GOT3 (cell line): ENCODE results near the gene PPP1R13B.

Experiments used
- DNase-seq: peaks from one replicate; lab custom pipeline; 2025; ENCODE audit warnings: mixed read lengths; lab: John Stamatoyannopoulos, UW

Gene PPP1R13B

DNA sequence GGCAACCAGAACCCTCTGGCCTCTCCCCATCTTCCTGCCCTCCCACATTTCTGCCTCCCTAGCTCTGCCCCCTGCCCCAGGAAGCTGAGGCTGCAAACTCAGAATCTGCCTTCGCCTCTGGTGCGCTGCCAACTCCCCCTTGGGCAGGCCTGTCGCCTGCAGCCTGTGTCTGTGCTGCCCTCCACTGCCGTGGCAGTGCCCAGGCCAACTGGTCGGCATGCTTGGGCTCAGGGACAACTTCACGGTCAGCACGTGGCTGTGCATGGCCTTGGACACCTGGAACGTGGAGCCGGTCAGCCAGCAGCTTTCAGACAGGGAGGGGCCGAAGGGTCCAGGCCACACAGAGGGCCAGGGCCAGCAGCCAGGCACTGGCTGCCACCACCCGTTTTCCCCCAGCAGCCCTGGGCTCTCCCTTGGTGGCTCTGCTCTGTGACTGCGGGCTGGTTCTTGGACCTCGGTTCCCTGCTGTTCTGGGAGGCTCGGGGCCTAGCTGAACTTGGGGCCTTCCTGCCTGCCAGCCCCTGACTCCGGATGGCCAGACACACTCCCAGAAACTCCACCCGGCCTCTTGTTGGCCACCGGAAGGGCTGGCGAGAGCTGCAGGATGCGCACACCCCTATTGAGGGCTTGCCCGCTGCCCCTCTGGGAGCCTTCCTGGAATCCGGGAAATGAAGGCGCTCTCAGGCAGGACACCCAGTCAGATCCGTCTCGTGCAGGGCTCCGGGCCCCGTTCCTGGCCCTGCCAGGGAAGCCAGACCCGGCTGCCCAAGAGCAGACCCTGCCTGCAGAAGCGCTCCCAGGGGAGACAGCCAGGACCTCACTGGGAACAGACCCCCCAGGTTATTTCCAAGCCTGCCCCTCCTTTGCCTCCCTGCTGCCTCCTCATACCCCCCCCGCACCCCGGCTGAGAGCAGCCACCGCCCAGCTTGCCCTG is 34.2 kb upstream of the PPP1R13B start:
- no peak for DNase-seq

GRCh38 chr14:103880348-103881267 is 33.2 kb upstream of the PPP1R13B start:
- DNase-seq: no peak

GRCh38 chr14:103879570-103880347 is 32.4 kb upstream of the PPP1R13B start:
- no peak for DNase-seq

GRCh38 chr14:103879118-103879569 is 31.8 kb upstream of the PPP1R13B start:
- DNase-seq: no peak

DNA sequence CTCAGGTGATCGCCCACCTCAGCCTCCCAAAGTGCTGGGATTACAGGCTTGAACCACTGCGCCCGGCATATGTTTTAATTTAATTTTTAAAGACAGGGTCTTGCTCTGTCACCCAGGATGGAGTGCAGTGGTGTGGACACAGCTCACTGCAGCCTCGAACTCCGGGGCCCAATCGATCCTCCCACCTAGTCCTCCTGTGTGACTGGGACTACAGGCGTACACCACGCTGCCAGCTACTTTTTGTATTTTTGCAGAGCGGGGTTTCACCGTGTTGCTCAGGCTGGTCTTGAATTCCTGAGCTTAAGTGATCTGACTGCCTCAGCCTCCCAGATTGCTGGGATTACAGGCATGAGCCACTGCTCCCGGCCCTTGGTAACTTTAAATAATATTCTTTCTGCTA is 30.8 kb upstream of the PPP1R13B start:
- no peak for DNase-seq

- DNase-seq: no peak
Measured at GRCh38 chr14:103875010-103875409, 27.6 kb upstream of the PPP1R13B start.

GRCh38 chr14:103872481-103873113 is 25.2 kb upstream of the PPP1R13B start:
- no peak for DNase-seq

GRCh38 chr14:103871596-103872480 is 24.5 kb upstream of the PPP1R13B start:
- DNase-seq: no peak

DNA sequence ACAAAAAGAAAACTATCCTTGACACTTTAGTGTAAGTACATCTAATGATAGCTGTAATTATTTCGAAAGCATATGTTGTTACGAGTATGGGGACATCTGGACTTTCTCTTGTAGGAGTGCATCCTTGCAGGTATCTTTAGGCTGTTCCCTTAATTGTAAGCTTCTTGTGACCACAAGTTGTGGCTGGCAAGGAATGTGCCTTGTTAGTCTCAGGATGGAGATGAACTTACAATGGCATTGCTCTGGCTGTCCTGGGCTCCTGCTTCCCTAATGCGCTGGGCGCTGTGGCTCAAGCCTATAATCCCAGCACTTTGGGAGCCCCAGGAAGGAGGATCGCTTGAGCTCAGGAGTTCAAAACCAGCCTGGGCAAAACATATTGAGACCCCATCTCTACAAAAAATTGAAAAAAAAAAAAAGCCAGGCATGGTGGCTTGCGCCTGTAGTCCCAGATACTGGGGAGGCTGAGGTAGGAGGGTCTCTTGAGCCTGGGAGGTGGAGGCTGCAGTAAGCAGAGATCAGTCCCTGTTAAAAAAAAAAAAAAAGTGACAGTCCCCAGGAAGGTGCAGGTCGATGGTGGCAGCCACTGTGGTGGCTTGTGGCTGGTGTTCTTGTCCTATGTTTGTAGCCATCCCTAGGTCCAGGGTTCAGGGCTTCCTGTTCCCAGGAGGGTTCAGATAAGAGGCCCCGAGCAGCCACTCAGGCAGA is 23.7 kb upstream of the PPP1R13B start:
- DNase-seq: no peak

- no peak for DNase-seq
Measured at GRCh38 chr14:103870144-103870876, 22.9 kb upstream of the PPP1R13B start.

DNA sequence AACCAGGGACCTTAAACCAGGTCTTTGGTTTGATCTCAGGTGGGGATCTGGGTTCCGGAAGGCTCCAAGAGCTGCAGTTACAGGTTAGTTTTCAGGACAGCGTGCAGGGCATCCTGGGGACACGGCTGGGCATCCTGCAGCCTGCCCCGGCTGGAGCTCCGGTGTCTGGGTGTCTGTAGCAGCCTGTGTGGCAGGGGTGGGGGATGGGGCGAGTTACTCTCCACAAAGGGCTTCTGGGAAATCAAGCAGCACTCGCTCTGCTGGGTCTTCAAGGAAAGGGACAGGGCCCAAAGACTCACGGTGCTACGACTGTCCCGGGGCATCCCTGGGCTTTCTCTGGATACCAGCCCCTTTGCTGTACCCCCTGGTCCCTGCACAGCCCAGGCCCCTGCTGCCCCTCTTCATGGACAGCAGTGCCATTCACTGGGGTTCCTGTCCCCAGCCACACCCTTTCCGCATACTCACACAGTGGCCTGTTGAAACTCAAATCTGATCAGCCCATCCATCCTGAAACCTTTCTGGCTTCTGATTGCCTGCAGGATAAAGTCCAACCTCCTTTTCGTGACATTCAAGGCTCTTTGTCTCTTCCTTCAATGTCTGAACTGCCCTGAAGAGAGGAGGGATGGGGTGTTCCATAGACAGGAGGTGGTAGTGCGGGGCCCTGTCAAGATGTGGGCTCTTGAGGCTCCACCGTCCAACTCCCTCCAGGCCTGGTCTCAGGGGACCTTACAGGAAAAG is 22.2 kb upstream of the PPP1R13B start:
- DNase-seq: no peak

DNA sequence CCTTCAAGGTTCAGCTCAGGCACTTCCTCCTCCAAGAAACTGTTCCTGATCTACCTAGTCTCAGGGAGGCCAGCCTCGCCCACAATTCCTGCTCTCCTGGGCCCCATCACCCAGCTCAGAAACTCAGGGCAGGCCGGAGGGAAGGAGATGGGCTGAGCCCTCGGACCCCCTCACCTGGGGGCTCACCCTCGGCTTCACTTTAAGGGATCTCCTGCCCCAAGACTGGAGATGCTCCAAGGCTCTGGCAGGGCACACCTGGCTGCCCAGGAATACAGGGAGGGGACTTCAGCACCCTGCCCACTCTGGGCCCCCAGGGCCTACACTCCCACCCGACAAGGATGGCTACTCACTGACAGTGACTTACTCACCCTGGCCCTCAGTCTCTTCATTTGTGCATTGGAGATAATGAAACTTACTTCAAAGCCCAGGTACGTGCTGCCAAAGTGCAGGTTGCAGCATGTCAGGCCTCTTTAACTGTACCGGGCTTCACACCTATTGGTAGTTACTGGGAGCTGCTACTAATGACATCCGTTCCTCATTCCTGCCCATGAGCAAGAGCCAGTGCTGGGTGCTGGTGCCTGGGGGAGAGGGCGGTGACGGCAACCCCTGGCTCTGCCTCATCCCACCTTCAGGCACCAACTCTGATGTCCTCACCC is 21.0 kb upstream of the PPP1R13B start:
- no peak for DNase-seq

GRCh38 chr14:103867523-103867953 is 20.2 kb upstream of the PPP1R13B start:
- DNase-seq: no peak

GRCh38 chr14:103867020-103867419 is 19.6 kb upstream of the PPP1R13B start:
- DNase-seq: no peak

DNA sequence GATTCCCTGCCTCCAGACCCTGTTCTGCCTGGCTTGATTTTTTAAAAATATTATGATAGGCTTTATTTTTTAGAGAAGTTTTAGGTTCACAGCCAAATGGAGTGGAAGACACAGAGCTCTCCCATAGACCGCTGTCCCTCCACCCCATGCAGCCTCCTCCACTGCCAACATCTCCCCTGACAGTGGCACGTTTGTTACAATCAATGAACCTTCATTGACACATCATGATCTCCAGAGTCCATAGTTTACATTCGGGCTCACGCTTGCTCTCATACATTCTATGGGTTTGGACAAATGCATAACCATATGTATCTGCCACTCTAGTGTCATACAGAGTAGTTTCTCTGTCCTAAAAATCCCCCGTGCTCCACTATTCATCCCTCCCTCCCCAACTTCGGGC is 15.9 kb upstream of the PPP1R13B start:
- DNase-seq: no peak

GRCh38 chr14:103862393-103862782 is 15.0 kb upstream of the PPP1R13B start:
- no peak for DNase-seq
